HUES48 (cell line): ENCODE results near the gene PCP4L1.
"Not testable (repeated sequence)": the region's sequence is repeated elsewhere in the genome, so short reads cannot be mapped to it uniquely, and the experiment has no call there.

Source experiments
- H3K27ac ChIP-seq: one replicate; pipeline ENCODE4 v1.7.0; 2013; ENCODE audit warnings: low read depth, low read length, inconsistent platforms
- H3K27me3 ChIP-seq: 2 replicates; pipeline ENCODE4 v1.6.1; 2013; ENCODE audit warnings: mild to moderate bottlenecking, low read length; ENCODE audit not compliant: control insufficient read depth, insufficient read depth
- H3K36me3 ChIP-seq: 2 replicates; pipeline ENCODE4 v1.6.1; 2013; ENCODE audit warnings: low read length; ENCODE audit not compliant: control insufficient read depth, insufficient read depth
- H3K4me1 ChIP-seq: 2 replicates; pipeline ENCODE4 v1.6.1; 2013; ENCODE audit warnings: mild to moderate bottlenecking, low read length; ENCODE audit not compliant: control insufficient read depth, insufficient read depth
- H3K4me3 ChIP-seq: 2 replicates; pipeline ENCODE4 v1.5.1; 2013; ENCODE audit warnings: mild to moderate bottlenecking, low read depth, low read length
- H3K9ac ChIP-seq: 2 replicates; pipeline ENCODE4 v1.6.1; 2013; ENCODE audit warnings: mild to moderate bottlenecking, low read depth, low read length, moderate library complexity
- H3K9me3 ChIP-seq: 2 replicates; pipeline ENCODE4 v1.6.1; 2013; ENCODE audit warnings: low read length; ENCODE audit not compliant: control insufficient read depth, insufficient read depth

Gene PCP4L1

GRCh38 chr1:161255955-161256520, 2.5 kb upstream of the PCP4L1 start:
- H3K9ac ChIP-seq, H3K27ac ChIP-seq, H3K36me3 ChIP-seq, H3K4me3 ChIP-seq, H3K9me3 ChIP-seq: not testable (repeated sequence)
- peaks cover 13% of the 10 kb centered on the region for H3K4me1 ChIP-seq
- peaks cover 31% of the 10 kb centered on the region for H3K27me3 ChIP-seq

GRCh38 chr1:161257109-161257508, 1.4 kb upstream of the PCP4L1 start:
- Histone ChIP-seq H3K4me1 (peaks cover 16% of the 10 kb centered on the region), H3K27me3 (peaks cover 36% of the 10 kb centered on the region)
- H3K36me3 ChIP-seq, H3K9ac ChIP-seq, H3K9me3 ChIP-seq, H3K4me3 ChIP-seq, H3K27ac ChIP-seq: not testable (repeated sequence)

GRCh38 chr1:161259345-161259702, 779 bp downstream of the PCP4L1 start:
- no peaks in the 10 kb centered on the region for H3K36me3 ChIP-seq
- H3K9ac ChIP-seq: no peak overlapping the region
- peak overlapping the region; percentile 75 for H3K4me3 ChIP-seq
- H3K27ac ChIP-seq: no peak overlapping the region
- H3K4me1 ChIP-seq: peaks cover 16% of the 10 kb centered on the region
- peaks cover 36% of the 10 kb centered on the region for H3K27me3 ChIP-seq
- peaks cover 8% of the 10 kb centered on the region for H3K9me3 ChIP-seq

DNA sequence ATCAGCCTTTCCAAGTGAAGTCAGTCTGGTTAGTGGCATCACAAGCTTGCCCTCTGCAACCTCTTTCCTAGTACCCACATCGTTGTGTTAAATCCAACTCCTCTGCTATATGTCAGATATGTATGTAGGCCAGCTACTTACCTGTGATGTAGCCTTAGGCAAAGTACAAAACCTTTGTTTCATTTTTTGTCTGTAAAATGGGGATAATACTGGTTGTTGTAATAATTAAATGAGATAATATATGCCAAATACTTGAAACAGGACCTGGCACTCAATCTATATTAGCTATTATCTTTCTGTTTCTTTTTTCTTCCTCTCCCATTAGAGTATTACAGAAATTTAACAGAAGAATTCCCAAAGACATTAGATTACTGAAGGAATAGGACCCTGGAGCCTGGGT, 1.2 kb downstream of the PCP4L1 start:
- Histone ChIP-seq H3K9ac (no peak overlapping the region), H3K4me3 (no peak overlapping the region), H3K4me1 (peaks cover 16% of the 10 kb centered on the region), H3K9me3 (peaks cover 8% of the 10 kb centered on the region), H3K27me3 (peaks cover 36% of the 10 kb centered on the region), H3K27ac (no peak overlapping the region), H3K36me3 (no peaks in the 10 kb centered on the region)

DNA sequence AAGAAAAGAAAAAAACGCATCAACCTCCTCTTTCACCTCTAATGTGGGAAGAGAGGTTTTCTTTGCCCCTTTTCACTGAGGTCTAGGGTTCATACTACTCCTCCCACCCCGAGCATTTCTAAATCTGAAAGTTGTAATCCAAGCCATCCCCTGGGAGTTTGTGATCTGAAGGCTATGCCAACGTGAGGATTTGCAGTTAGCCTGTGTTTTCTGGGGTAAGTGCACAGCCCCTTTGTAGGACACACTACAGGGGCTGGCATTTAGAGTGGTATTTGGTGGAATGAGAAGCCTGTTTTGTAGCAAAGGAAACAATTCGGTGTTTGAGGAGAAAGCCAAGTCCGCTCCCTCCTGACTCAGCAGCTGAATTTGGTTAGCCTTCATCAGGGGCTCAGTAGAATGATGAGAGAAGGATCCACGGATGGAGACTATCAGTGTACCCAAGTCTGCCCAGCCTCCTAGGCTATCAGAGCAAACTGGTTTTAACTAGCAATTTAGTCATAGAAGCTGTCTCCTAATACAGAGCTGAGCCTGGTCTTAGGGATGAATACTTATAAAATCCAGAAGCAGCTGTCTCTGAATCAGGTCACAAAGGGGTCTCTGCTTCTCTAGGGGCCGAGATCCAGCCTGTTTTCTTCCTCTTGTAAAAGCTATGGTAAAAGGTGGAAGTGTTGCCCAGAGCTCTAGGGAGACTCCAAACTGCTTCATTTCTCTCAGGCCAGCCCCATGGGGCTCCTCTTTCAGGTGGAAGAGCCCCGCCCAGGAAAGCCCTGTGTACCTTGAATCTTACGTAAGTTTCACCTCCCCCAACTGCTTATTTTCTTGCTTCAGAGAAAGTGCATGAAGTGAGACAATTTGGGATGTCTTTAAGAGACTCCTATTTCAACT, 2.1 kb downstream of the PCP4L1 start:
- H3K27me3 ChIP-seq: peaks cover 36% of the 10 kb centered on the region
- no peak overlapping the region for H3K4me3 ChIP-seq
- no peaks in the 10 kb centered on the region for H3K36me3 ChIP-seq
- no peak overlapping the region for H3K27ac ChIP-seq
- no peak overlapping the region for H3K9ac ChIP-seq
- H3K4me1 ChIP-seq: peaks cover 16% of the 10 kb centered on the region
- H3K9me3 ChIP-seq: peaks cover 8% of the 10 kb centered on the region

DNA sequence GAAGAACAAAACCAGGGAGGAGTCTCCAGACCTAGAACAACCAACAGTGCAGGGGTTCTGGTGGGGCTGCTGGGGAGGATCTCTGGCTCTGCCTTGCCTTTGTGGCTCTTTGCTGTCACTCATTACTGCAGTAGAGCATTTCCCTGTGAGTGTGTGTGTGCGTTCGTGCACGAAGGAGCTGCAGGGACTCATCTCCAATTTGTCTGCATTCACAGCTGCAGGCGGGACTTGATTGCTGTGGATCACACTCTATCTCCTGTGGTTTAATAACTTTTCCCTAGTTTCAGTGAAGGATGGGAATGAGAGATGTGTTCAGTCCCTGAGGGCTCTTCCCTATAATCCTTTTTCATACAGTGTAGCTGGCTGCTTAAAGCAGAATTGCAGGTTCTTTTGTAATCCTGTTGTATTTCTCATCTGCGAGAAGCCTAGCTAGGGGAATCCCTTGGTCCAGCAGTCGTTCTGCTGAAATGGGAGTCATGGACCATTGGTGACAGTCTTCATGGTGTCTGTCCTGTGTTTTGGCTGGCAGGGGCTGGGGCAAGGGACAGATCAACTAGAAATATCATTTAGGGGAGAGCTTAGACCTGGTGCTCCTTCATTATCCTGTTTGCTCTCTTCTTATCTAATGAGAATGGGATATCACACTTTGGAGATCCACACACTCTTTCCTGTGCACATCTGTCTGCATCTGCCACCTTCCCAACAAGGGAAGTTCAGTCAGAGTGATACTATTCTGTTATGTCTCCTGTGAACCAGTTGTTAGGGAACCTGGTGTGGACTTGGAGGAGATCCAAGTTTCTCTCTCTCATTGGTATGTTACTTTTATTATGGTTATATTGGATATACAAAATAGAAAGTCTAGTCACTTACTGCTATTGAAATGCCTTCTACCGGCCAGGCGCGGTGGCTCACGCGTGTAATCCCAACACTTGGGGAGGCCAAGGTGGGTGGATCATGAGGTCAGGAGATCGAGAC, 3.0 kb downstream of the PCP4L1 start:
- Histone ChIP-seq H3K9me3 (peaks cover 8% of the 10 kb centered on the region), H3K36me3 (no peaks in the 10 kb centered on the region), H3K27ac (no peak overlapping the region), H3K4me1 (peaks cover 20% of the 10 kb centered on the region), H3K4me3 (no peak overlapping the region), H3K27me3 (peaks cover 36% of the 10 kb centered on the region), H3K9ac (no peak overlapping the region)

GRCh38 chr1:161265305-161265704, 6.8 kb downstream of the PCP4L1 start:
- H3K9ac ChIP-seq: no peak overlapping the region
- no peaks in the 10 kb centered on the region for H3K36me3 ChIP-seq
- H3K9me3 ChIP-seq: no peaks in the 10 kb centered on the region
- H3K4me3 ChIP-seq: no peak overlapping the region
- H3K27ac ChIP-seq: no peak overlapping the region
- H3K27me3 ChIP-seq: peaks cover 13% of the 10 kb centered on the region
- peaks cover 18% of the 10 kb centered on the region for H3K4me1 ChIP-seq

DNA sequence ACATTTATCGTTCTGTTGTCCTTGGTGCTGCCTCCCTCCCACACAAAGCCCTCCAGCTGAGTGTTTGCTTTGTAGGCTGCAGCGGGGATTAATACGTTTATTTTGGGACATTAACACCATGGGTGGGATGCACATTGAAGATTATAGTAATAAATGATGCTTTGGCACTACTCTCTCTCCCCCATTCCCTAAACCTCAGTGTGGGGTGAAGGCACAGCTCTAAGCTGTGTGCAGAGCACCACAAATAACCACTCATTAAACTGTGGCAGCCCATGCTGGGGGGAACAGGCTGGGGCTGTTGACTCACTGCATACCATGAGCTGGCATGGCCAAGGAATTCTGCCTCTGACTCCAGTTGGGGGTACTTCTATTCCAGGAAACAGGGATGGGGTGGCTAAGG, 7.7 kb downstream of the PCP4L1 start:
- peaks cover 9% of the 10 kb centered on the region for H3K4me1 ChIP-seq
- no peak overlapping the region for H3K4me3 ChIP-seq
- no peak overlapping the region for H3K27ac ChIP-seq
- no peak overlapping the region for H3K9ac ChIP-seq
- no peaks in the 10 kb centered on the region for H3K9me3 ChIP-seq
- no peaks in the 10 kb centered on the region for H3K36me3 ChIP-seq
- peaks cover 4% of the 10 kb centered on the region for H3K27me3 ChIP-seq

- H3K27me3 ChIP-seq: no peaks in the 10 kb centered on the region
- no peaks in the 10 kb centered on the region for H3K9me3 ChIP-seq
- no peak overlapping the region for H3K9ac ChIP-seq
- no peaks in the 10 kb centered on the region for H3K36me3 ChIP-seq
- no peak overlapping the region for H3K27ac ChIP-seq
- H3K4me3 ChIP-seq: no peak overlapping the region
- peaks cover 8% of the 10 kb centered on the region for H3K4me1 ChIP-seq
Observed at GRCh38 chr1:161266836-161267235, 8.3 kb downstream of the PCP4L1 start.

GRCh38 chr1:161267321-161267720, 8.8 kb downstream of the PCP4L1 start:
- Histone ChIP-seq H3K4me1 (peaks cover 8% of the 10 kb centered on the region), H3K27me3 (no peaks in the 10 kb centered on the region), H3K9me3 (no peaks in the 10 kb centered on the region), H3K36me3 (no peaks in the 10 kb centered on the region), H3K27ac (no peak overlapping the region), H3K4me3 (no peak overlapping the region), H3K9ac (no peak overlapping the region)
